NCI-H748 (cell line): ENCODE measurements around the gene FRMD6.
"Not testable (repeated sequence)": the region's sequence is repeated elsewhere in the genome, so short reads cannot be mapped to it uniquely, and the experiment has no call there.

Experiments used
- DNase-seq: peaks from one replicate; lab custom pipeline; 2025; ENCODE audit not compliant: unreplicated experiment; lab: John Stamatoyannopoulos, UW

The FRMD6 gene

DNA sequence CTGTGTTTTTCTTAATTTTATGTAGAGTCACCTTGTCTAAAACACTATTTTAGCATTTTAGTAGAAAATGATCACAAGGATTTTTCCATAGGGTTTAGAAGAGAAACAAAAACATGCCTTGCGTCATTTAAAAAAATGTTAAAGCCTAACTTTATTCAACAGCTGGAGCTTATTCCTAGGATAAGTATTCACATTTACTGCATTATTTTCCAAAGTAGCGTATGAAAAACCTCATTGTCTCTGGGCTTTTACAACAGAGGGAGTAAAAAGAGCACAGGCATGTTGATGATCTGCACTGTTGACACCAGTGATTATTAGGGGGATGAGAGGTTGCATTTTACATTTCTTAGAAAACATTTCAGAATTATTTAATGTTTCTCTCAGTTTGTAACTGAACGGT lies 66.1 kb downstream of the FRMD6 start:
- DNase-seq = no peak

- DNase-seq = no peak
Observed at GRCh38 chr14:51719955-51720354, 68.2 kb downstream of the FRMD6 start.

- DNase-seq = no peak
Observed at GRCh38 chr14:51723990-51724389, 72.3 kb downstream of the FRMD6 start.

DNA sequence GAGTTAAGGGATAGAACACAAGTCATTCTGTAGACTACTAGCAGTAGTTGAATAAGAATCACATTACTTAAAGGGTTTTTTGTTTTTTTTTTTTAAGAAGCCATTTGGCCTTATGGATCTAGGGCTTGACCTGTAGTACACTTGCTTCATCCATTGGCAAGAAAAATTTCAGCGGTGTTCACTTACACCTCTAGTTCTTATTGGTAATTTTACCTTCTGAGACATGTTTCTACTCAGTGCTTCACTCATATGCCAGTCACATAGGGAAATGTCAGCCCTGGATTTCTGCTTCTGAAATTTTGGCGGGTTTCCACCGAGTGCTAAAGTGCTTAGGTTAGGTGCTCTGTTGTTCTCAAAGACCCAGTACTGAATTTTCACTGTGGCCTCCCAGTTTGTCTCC lies 72.9 kb downstream of the FRMD6 start:
- no peak for DNase-seq

DNA sequence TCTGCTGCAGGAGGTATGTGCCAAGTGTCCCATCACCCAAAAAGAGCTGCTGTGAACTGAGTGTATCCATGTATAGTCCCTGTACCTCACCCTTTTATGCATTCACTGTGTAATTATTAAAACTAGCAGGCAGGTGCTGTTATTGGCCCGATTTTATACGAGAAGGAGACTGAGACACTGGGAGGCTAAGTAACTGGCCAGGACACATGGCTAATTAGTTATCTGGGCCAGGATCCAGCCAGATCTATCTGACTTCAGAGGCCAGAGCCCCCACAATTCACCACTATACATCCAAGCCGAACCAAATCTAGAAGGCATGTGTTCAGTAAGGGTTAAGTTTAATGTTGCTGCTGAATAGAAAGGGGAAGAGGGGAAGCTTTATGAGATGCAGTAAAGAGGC lies 73.4 kb downstream of the FRMD6 start:
- no peak for DNase-seq

DNA sequence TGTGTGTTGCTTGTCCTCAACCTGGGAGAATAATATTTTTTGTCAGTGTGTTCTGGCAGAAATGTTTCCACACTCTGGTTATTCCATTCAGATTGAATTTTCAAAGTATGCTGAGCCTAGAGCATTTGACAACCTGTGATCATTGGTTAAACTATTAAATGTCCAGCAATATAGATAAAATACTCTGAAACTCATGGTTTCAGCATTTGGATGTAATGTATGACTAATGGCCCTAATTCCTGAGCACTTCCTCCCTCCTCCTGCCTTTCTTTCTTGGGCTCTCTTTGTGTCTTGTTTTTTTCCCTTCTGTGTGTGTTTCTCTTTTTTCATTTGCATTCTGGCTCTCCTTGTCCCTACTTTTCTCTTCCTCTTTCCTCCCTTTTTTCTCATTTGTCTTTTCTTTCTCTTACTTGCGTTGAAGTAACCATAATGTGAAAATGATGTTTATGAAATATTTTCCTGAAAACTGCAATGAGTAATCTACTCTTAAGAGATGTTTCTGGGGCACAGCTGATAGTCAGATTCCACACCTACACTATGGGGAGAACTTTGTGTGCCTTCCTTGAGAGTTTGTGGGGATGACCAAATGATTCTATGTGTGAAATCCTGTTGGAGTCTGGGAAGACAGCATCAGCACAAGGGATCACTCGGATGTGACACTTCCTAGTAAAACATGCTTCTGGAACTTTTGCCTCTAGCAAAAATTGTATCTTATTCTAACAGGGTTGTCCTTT lies 74.6 kb downstream of the FRMD6 start:
- no peak for DNase-seq

- no peak for DNase-seq
Observed at GRCh38 chr14:51727526-51727925, 75.8 kb downstream of the FRMD6 start.

- DNase-seq = no peak
Observed at GRCh38 chr14:51730098-51730497, 78.4 kb downstream of the FRMD6 start.

GRCh38 chr14:51730684-51731083 lies 79.0 kb downstream of the FRMD6 start:
- no peak for DNase-seq

DNA sequence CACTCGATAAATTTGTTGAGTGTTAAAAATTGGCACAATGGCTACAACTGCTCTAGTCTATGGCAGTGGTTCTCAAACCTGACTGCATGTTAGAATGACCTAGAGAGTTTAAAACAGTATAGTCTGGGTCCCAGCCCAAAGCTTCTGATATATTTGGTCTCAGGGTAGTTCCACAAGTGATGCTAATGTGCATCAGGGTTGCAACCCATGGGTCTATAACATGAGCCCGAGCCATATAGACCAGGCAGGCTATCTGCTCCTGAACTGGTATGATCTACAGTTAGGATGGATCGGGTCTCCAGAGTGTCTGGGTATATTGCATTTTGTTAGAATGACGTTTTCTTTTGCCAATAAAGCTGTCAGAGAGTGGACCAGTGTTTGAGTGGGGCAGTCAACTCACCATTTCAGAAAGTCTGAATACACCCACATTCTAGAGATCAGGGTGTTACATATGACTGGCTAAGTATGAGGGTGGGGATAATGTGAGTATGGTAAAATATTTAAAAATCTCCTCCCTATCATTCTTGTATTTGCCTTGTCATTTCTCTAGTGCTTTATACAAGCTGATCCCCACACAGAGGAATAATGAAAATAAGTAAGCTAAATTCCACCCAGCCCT lies 80.9 kb downstream of the FRMD6 start:
- no peak for DNase-seq

GRCh38 chr14:51733147-51733546 lies 81.4 kb downstream of the FRMD6 start:
- DNase-seq = no peak

GRCh38 chr14:51735851-51736250 lies 84.1 kb downstream of the FRMD6 start:
- peak; percentile 11 for DNase-seq

- DNase-seq = peak; percentile 24
Observed at GRCh38 chr14:51738754-51739153, 87.0 kb downstream of the FRMD6 start.

GRCh38 chr14:51743588-51744000 lies 91.9 kb downstream of the FRMD6 start:
- no peak for DNase-seq

DNA sequence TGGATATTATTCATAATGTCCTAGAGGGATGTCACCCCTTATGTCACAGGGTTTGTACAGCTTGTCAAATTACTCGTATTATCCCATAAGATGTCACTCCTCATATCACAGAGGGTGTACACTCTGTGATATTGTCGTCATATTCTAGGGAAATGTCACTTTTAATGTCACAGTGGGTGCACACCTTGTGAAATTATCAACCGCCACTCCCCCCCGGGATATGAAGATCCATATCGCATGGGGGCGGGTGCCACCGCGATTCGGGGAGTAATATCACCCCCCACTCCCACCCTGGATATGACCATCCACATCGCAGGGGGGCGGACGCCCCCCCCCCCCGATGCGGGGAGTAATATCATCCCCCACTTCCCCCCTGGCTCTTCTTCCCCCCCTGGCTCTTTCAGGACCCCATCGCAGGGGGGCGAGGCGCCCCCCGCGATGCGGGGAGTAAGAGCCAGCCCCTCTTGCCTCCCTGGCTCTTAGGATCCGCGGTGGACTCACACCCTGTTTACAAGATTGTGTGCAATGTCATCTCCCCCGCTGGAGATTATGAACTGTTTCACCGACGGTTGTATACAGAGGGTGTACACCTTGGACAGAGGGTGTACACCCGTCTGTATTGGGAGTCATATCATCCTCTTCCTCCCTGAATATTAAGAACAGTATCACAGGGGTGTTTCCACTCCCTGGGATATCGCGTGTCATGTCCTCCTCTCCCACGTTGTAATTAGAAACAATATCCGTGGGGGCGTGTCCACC lies 92.8 kb downstream of the FRMD6 start:
- DNase-seq = peak; percentile 62

DNA sequence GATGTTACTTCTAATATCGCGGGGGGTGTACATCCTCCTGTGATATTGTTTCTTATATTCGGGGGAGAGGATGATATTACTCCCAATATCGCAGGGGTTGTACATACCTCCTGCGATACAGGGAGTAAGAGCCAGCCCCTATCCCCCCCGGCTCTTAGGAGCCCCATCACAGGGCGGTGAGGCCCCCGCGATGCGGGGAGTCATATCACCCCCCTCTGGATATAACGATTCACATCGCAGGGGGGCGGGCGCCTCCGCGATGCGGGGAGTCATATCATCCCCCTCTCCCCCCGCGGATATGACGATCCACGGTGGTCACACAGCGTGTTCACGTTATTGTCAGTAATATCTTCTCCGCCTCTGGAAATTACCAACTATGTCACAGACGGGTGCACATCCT lies 95.1 kb downstream of the FRMD6 start:
- not testable (repeated sequence) for DNase-seq

GRCh38 chr14:51750542-51750941 lies 98.8 kb downstream of the FRMD6 start:
- DNase-seq = no peak

GRCh38 chr14:51751611-51752345 lies 100.1 kb downstream of the FRMD6 start:
- DNase-seq = peak; percentile 24

DNA sequence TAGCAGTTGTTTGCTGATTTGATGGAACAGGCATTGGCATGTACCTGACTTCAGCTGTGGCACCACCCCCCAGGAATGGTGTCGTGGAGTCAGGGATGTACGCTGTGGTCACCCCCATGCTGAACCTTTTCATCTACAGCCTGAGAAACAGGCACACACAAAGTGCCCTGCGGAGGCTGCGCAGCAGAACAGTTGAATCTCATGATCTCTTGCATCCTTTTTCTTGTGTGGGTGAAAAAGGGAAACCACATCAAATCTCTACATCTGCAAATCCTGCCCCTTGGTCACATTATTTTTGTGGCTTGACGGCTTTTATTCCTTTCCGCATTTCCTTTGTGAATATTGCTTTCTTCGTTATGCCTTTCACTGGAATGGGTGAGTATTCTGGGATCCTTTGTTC lies 106.0 kb downstream of the FRMD6 start:
- not testable (repeated sequence) for DNase-seq

GRCh38 chr14:51759950-51760349 lies 108.2 kb downstream of the FRMD6 start:
- no peak for DNase-seq

- DNase-seq = not testable (repeated sequence)
Observed at GRCh38 chr14:51765726-51766125, 114.0 kb downstream of the FRMD6 start.
